Stimulated activated CD4-positive, alpha-beta T cell treated with anti-CD3 and anti-CD28 coated beads, Interleukin-4, amount 100 ng/mL, for 24 hours (primary cell): ENCODE measurements around the gene SUN2.

ENCODE experiments used
- DNase-seq: peaks from one replicate; pipeline ENCODE4 v3.0.0-alpha.2; 2020

Gene SUN2

GRCh38 chr22:38734421-38735100 is 21.2 kb downstream of the SUN2 start:
- no peak for DNase-seq

GRCh38 chr22:38733724-38734381 is 21.9 kb downstream of the SUN2 start:
- DNase-seq = no peak

GRCh38 chr22:38733329-38733723 is 22.5 kb downstream of the SUN2 start:
- peak; percentile 58 for DNase-seq

GRCh38 chr22:38732251-38732815 is 23.5 kb downstream of the SUN2 start:
- DNase-seq = no peak

GRCh38 chr22:38731703-38732161 is 24.1 kb downstream of the SUN2 start:
- DNase-seq = no peak

GRCh38 chr22:38730411-38730871 is 25.4 kb downstream of the SUN2 start:
- no peak for DNase-seq

- no peak for DNase-seq
Measured at GRCh38 chr22:38729946-38730345, 25.9 kb downstream of the SUN2 start.

GRCh38 chr22:38728871-38729796 is 26.7 kb downstream of the SUN2 start:
- DNase-seq = no peak

- no peak for DNase-seq
Measured at GRCh38 chr22:38727530-38728451, 28.0 kb downstream of the SUN2 start.

GRCh38 chr22:38727123-38727522 is 28.7 kb downstream of the SUN2 start:
- DNase-seq = no peak

GRCh38 chr22:38725900-38726655 is 29.7 kb downstream of the SUN2 start:
- no peak for DNase-seq

- DNase-seq = peak; percentile 31
Measured at GRCh38 chr22:38724926-38725571, 30.7 kb downstream of the SUN2 start.

GRCh38 chr22:38724176-38724575 is 31.6 kb downstream of the SUN2 start:
- DNase-seq = no peak

GRCh38 chr22:38721551-38721950 is 34.2 kb downstream of the SUN2 start:
- no peak for DNase-seq

- DNase-seq = no peak
Measured at GRCh38 chr22:38720350-38720749, 35.4 kb downstream of the SUN2 start.

- no peak for DNase-seq
Measured at GRCh38 chr22:38719196-38719595, 36.6 kb downstream of the SUN2 start.

GRCh38 chr22:38718414-38718813 is 37.4 kb downstream of the SUN2 start:
- no peak for DNase-seq

- DNase-seq = no peak
Measured at GRCh38 chr22:38717244-38717643, 38.6 kb downstream of the SUN2 start.

GRCh38 chr22:38716826-38717225 is 39.0 kb downstream of the SUN2 start:
- DNase-seq = no peak

- no peak for DNase-seq
Measured at GRCh38 chr22:38716271-38716670, 39.5 kb downstream of the SUN2 start.

GRCh38 chr22:38715852-38716251 is 39.9 kb downstream of the SUN2 start:
- no peak for DNase-seq
